Epidermal melanocyte (primary cell): ENCODE results near the gene CACNA2D2.

ENCODE experiments used
- DNase-seq: peaks from one replicate; pipeline ENCODE4 v3.0.0; 2011; ENCODE audit warnings: low spot score; ENCODE audit not compliant: insufficient read length

CACNA2D2 gene

DNA sequence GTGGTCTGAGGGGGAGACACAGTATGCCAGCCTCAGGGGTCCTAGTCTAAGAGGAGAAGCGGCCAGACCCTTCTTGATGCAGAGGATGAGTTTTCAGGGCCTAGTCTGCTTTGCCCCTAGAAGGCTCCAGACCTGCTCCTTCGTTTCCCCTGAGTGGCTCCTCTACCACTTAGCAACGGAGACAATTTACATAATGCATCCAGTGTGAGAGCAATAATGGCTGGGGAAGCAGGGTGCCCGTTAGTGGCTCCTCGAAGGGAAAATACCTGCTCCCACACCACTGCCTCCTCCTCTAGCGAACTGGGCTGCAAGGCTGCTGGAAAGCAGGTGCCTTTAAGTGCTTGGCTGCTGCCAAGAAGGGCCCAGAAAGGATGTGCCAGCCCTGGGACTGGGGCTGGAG lies 38.9 kb downstream of the CACNA2D2 start:
- DNase-seq: no peak

DNA sequence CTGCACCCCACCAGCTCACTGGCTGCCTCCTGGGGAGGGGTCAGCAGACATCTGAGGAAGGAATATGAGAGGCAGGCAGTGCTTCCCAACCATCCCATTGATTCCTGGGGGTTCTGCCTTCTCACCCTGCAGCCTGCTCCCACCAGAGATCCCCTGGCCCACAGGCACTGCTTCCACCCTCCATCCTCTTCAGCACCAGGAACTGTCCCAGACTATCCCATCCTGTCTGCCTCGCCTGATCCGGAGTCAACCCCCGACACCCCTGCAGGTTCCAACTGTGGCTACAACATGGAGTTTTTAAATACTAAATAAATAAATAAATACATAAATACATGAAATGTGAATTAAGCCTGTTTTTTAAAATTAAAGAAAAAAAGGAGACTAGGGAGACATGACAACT lies 43.6 kb downstream of the CACNA2D2 start:
- DNase-seq: no peak

DNA sequence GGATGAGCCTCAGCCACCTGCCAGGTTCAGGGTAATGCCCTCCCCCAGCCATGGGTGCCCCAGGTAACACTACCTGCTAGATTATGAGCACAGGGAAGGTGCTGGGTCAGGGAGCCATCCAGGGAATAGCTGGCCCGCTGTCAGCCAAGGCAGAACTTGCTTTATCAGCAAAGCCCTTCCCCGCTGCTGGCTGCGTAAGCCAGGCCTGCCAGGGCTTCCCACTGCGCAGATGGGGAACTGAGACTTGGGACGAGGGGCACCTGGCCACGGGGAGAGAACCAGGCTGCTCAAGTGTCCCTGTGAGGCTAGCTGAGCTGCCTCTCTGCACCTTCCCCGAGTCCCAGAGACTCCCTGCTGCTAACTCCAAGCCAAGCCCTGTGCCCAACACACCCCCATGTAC lies 45.4 kb downstream of the CACNA2D2 start:
- no peak for DNase-seq

- no peak for DNase-seq
These were observed 48.0 kb downstream of the CACNA2D2 start for GRCh38 chr3:50455161-50456018.

DNA sequence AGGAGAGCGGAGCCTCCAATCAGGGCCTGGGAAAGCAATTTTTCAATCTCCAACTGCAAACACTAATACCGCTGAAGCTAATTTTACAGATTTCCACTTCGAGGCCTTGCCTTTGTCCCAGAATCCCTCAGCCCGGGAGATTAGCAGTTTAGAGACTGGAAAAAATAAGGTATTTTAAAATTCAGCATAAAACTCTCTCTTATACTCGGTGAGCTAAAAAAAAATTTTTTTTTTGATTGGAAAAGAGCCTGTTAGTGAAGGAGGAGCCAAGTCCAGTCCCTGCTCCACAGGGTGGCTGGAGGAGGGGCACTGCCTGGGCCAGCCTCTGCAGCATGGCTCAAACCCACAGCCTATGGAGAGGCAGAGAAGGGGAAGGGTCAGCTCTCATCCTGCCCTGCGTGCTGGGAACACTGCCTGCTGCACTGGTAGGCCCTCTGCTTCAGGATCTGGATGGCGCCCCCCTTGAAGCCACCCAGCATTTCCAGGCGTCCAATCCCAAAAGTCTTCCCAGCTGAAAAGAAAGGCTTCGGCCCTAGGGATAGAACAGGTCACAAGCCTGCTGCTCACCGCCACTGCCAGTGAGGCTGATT lies 48.9 kb downstream of the CACNA2D2 start:
- no peak for DNase-seq

GRCh38 chr3:50453907-50454306 lies 49.5 kb downstream of the CACNA2D2 start:
- DNase-seq: no peak

DNA sequence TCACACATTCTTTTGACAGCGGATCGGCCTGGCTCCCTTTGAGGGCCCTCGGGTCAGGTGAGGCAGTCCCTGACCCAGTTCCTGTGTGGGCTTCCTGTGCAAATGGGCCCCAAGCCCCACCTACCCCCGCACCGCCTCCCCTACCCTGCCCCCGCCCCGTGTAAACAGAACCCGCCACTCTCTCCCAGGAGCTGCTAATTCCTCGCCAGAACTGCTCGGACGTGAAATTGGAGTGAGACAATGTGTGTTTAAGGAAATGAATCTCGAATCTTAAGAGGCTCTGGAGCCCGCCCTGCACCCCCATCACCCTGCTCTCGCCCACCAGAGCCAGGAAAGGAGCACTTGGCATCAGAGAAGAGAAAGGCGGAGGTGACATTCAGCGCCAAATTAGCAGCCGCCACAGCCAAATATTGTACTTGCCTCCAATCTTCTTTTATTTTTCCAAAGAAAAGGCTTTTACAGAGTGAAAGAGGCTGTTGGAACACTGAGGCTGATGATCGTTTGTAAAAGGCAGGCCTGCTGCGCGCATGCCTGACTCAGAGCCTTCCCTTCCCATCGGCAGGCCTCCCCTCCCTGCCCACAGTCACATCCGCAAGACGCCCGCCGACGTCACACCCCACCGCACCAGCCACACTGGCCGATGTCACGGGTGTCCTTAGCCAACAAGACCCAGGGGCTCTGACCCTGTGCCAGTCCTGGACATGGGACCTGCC lies 53.1 kb downstream of the CACNA2D2 start:
- DNase-seq: no peak

GRCh38 chr3:50448752-50449539 lies 54.5 kb downstream of the CACNA2D2 start:
- no peak for DNase-seq

GRCh38 chr3:50447290-50447840 lies 56.1 kb downstream of the CACNA2D2 start:
- DNase-seq: no peak

DNA sequence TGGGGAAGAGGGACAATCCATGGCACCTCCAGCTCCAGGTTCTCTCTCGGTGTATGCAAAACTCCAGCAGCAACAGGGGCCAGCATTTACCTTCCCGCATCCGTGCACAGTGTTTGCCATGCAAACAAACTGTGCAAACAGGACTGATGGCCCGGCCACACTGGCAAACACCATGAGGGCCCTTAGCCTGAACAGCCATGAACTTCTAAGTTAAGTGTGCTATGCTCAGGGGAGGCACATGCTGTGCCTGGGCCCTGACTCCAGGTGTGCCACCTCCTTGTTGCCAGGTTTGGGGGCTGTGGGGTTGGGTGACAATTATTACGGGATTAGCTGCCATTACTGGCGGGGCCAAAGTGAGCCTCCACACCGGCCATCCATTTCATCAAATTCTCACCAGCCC lies 57.5 kb downstream of the CACNA2D2 start:
- no peak for DNase-seq

GRCh38 chr3:50444782-50445181 lies 58.7 kb downstream of the CACNA2D2 start:
- no peak for DNase-seq

DNA sequence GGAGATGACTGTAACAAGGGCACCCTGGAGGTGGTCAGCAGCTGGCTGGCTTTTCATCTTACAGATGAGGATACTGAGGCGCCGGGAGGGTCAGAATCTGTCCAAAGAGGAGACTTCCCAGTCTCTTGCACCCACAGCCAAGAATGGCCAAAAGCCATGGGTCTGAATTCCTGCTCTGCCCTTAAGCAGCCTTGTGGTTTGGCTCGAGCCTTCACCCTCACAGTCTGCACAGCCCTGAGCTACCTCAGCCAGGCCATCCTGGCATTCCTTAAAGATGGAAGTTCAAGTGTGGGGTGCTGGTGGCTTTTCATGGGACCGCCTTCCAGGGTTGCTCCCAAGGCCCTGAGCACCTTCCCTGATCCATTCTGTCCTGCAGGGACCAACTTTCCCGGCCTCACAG lies 59.2 kb downstream of the CACNA2D2 start:
- no peak for DNase-seq

GRCh38 chr3:50442945-50443579 lies 60.4 kb downstream of the CACNA2D2 start:
- DNase-seq: no peak

DNA sequence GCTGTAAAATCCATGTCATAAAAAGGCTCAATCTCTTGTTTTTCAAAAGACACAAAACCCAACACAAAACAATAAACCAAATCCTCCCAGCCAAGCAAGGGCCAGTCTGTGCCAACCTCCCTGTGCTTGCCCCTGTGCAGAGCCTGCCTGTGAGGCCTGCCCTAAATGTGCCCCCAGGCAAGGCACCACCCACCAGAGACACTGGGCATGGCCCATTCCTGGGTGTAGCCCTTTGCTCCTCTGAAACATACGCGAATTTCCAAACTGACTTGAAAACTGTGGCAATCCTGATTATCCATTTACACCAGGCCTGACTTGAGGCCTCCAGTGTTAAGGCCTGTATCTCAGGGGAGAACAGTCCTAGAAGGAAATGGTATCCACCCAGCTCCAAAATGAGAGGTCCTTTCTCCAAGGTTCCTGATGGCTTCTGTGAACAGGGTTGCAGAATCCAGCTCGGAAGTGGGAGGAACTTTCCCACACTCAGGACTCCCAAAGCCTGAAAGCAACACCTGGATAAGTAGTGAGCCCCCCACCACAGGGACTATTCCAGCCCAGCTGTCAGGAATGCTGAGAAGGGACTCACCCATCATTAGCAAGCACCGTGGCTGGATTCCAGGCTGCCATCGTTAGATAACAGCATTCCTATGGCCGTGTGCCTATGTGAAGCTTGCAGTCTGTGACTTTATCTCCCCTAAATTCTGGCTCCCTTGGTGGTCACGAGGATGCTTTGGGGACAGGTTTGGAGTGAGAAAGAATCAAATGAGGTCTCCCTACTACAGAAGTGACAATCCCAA lies 61.8 kb downstream of the CACNA2D2 start:
- DNase-seq: no peak

GRCh38 chr3:50436114-50436674 lies 67.2 kb downstream of the CACNA2D2 start:
- DNase-seq: no peak

DNA sequence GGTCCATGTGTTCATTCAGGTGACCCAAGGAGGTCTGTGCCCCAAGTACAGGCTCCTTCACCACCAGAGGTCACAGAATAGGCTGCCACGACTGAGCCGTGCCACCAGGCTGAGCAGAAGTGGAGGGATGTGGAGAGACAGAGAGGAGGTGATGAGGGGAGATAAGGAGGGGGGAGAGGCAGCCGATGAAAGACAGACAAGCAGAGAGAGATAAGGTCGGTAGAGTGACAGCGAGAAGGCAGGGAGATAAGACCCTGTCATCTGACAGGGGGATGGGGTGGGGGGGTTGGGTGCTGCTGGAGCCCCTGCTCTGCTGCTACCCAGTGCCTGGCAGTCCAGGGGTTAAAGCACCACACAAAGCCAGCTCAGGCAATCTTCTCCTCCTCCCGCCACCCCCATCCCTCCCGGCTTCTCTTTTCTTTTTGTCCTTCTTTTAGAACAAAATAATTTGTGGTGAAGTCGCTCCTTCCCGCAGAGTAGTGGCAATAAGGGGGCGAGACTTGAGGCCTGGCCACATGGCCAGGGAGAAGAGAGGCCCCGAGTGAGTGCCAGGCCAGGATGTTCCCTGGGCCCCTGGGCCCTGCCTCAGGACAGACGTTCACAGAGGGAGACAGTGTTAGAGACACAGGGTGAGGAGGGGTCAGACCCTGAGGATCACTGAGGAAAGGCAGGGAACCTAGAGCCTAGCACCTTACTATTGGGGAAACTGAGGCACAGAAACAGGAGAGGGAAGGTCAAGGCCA lies 67.9 kb downstream of the CACNA2D2 start:
- no peak for DNase-seq

GRCh38 chr3:50433954-50434353 lies 69.5 kb downstream of the CACNA2D2 start:
- no peak for DNase-seq

DNA sequence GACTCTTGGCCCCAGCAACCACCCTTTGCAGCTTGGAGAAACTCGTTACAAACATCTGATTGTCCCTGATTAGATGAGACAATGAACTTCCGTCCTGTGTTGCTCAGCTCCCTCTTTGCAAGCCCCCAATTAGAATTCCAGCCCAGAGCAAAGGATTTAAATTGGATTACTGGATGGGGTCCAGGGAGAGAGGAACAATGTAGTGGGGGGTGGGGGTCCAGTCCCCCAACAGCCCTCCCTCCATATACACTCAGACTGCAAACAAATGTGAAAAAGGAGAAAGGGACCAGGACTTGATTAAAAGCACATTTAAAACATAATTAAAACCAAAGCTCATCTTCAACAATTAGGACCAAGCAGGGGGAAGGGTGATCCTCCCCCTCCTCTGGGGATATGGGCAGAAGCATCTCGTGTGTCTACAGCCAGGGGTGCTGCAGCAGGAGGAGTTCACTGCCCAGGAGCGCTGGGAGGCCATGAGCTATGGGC lies 72.4 kb downstream of the CACNA2D2 start:
- DNase-seq: no peak

DNA sequence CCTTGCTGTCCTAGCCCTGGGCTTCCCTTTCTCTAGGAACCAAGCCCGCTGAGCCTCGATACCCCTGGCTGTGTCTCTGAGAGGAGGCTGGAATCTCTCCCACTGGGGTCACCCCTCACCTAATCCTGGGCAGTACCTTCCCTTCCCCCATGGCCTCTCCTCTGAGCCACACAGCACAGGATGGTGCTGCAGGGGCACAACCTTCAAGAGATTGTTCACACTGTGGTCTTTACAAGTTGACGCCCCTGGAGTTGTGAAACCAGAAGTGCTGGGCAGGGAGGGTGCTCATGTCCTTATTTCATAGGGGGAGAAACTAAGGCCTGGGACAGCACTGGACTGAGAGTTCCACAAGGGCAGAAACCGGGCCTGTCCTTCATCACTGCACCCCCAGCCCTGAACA lies 73.2 kb downstream of the CACNA2D2 start:
- no peak for DNase-seq
